ENCODE data around the gene MYO15A. TPM values are rescaled to one million over a fixed set of nuclear protein-coding genes. Genes with fewer than 3 reads are reported as not detected.

The MYO15A gene
- total RNA-seq, 4 donors from 2014 or later, result 2.3 to 7.5 (median 2.9) TPM

GRCh38 chr17:18102640-18103039 is 5.9 kb upstream of the MYO15A start:
- H3K36me3 ChIP-seq, result peaks cover 0 to 98% (median 14%) of the 10 kb centered on the region in 3 donors
- H3K4me3 ChIP-seq, result no peak overlapping the region
- no peak for DNase-seq (ENCODE audit: low spot score in 2 of 2)
- 74 to 100% methylated on average over 1 to 3 of the region's 3 CpGs for WGBS, 2 donors
- H3K27me3 ChIP-seq, result no peaks in the 10 kb centered on the region
- H3K4me1 ChIP-seq, result no peaks in the 10 kb centered on the region
- H3K27ac ChIP-seq, result no peak overlapping the region
- no peaks in the 10 kb centered on the region for H3K9me3 ChIP-seq
- TF ChIP-seq CTCF (IDR thresholded peaks at IDR 0.05) (no peak), EP300 (IDR thresholded peaks at IDR 0.05) (no peak), POLR2A (IDR thresholded peaks at IDR 0.05) (no peak)

- TF ChIP-seq CTCF (IDR thresholded peaks at IDR 0.05), result no peak
- TF ChIP-seq POLR2A (IDR thresholded peaks at IDR 0.05), result no peak
- TF ChIP-seq EP300 (IDR thresholded peaks at IDR 0.05), result no peak
- peaks cover 0 to 82% (median 14%) of the 10 kb centered on the region in 3 donors for H3K36me3 ChIP-seq
- no peaks in the 10 kb centered on the region for H3K27me3 ChIP-seq
- H3K4me3 ChIP-seq, result no peak overlapping the region
- H3K9me3 ChIP-seq, result no peaks in the 10 kb centered on the region
- no peak for DNase-seq (ENCODE audit: low spot score in 2 of 2)
- no peak overlapping the region for H3K27ac ChIP-seq
- 74 to 81% methylated on average over 3 of the region's 3 CpGs for WGBS, 2 donors
- no peaks in the 10 kb centered on the region for H3K4me1 ChIP-seq
Observed at GRCh38 chr17:18105027-18105426, 3.5 kb upstream of the MYO15A start.

- H3K4me1 ChIP-seq, result no peaks in the 10 kb centered on the region
- no peaks in the 10 kb centered on the region for H3K9me3 ChIP-seq
- no peak for DNase-seq (ENCODE audit: low spot score in 2 of 2)
- H3K27ac ChIP-seq, result no peak overlapping the region
- no peak overlapping the region for H3K4me3 ChIP-seq
- H3K36me3 ChIP-seq, result peaks cover 0 to 76% (median 14%) of the 10 kb centered on the region in 3 donors
- no peaks in the 10 kb centered on the region for H3K27me3 ChIP-seq
- WGBS, 2 donors, result 73 to 95% methylated on average over 6 of the region's 6 CpGs
- no peak for TF ChIP-seq CTCF (IDR thresholded peaks at IDR 0.05)
- no peak for TF ChIP-seq EP300 (IDR thresholded peaks at IDR 0.05)
- no peak for TF ChIP-seq POLR2A (IDR thresholded peaks at IDR 0.05)
Observed at GRCh38 chr17:18105595-18105994, 3.0 kb upstream of the MYO15A start.

- TF ChIP-seq EP300 (IDR thresholded peaks at IDR 0.05), result no peak
- TF ChIP-seq CTCF (IDR thresholded peaks at IDR 0.05), result no peak
- TF ChIP-seq POLR2A (IDR thresholded peaks at IDR 0.05), result no peak
- Histone ChIP-seq H3K9me3 (no peaks in the 10 kb centered on the region), H3K27ac (no peak overlapping the region), H3K4me3 (no peak overlapping the region), H3K4me1 (no peaks in the 10 kb centered on the region), H3K36me3 (peaks cover 0 to 70% (median 10%) of the 10 kb centered on the region in 3 donors), H3K27me3 (no peaks in the 10 kb centered on the region)
- no peak for DNase-seq (ENCODE audit: low spot score in 2 of 2)
- 89 to 90% methylated on average over 9 of the region's 9 CpGs for WGBS, 2 donors
Observed at GRCh38 chr17:18106211-18106610, 2.3 kb upstream of the MYO15A start.

GRCh38 chr17:18107061-18107790 is 1.3 kb upstream of the MYO15A start:
- Histone ChIP-seq H3K27ac (no peak overlapping the region), H3K4me3 (no peak overlapping the region), H3K4me1 (no peaks in the 10 kb centered on the region), H3K36me3 (peaks cover 0 to 60% (median 8%) of the 10 kb centered on the region in 3 donors), H3K9me3 (no peaks in the 10 kb centered on the region), H3K27me3 (no peaks in the 10 kb centered on the region)
- WGBS, 2 donors, result 78 to 84% methylated on average over 14 of the region's 14 CpGs
- DNase-seq (ENCODE audit: low spot score in 2 of 2), result no peak
- TF ChIP-seq EP300 (IDR thresholded peaks at IDR 0.05), result no peak
- no peak for TF ChIP-seq CTCF (IDR thresholded peaks at IDR 0.05)
- TF ChIP-seq POLR2A (IDR thresholded peaks at IDR 0.05), result no peak
